ENCODE measurements around the gene MRPL43.

- no peak for TF ChIP-seq CTCF (IDR thresholded peaks at IDR 0.05)
- TF ChIP-seq ZFX (IDR thresholded peaks at IDR 0.05; ENCODE audit: borderline replicate concordance): no peak
Measured at GRCh38 chr10:101005361-101005760, 18.1 kb upstream of the MRPL43 start.
